OCI-LY1 (cell line): ENCODE results near the gene ZNF556.

ENCODE experiments used
- H2AFZ ChIP-seq: fragments of 200-600 bp; sonication (generic), shearing (Covaris generic); 2 replicates; pipeline ENCODE4 v1.6.0; 2014; ENCODE audit warnings: antibody characterized with exemption, mild to moderate bottlenecking, low read length
- H3F3A ChIP-seq: fragments of 200-600 bp; sonication (generic), shearing (Covaris generic); 2 replicates; pipeline ENCODE4 v1.6.0; 2014; ENCODE audit warnings: mild to moderate bottlenecking, antibody characterized with exemption, low read length, moderate library complexity; ENCODE audit not compliant: insufficient read depth
- H3K27ac ChIP-seq: fragments of 200-600 bp; sonication (generic); 2 replicates; pipeline ENCODE4 v1.5.1; 2014; ENCODE audit warnings: low read length, mixed run types, mild to moderate bottlenecking, low read depth; ENCODE audit not compliant: poor library complexity, severe bottlenecking
- H3K27me3 ChIP-seq: fragments of 200-600 bp; sonication (generic); 2 replicates; pipeline ENCODE4 v1.6.0; 2014; ENCODE audit warnings: antibody characterized with exemption, mild to moderate bottlenecking, low read length, moderate library complexity; ENCODE audit not compliant: insufficient read depth
- H3K36me3 ChIP-seq: fragments of 200-600 bp; sonication (generic); 2 replicates; pipeline ENCODE4 v1.6.1; 2014; ENCODE audit warnings: mild to moderate bottlenecking, antibody characterized with exemption, low read length, moderate library complexity, mixed read lengths; ENCODE audit not compliant: insufficient read depth
- H3K4me1 ChIP-seq: fragments of 200-600 bp; sonication (generic); 2 replicates; pipeline ENCODE4 v1.5.1; 2014; ENCODE audit warnings: mild to moderate bottlenecking, low read length, moderate library complexity; ENCODE audit not compliant: insufficient read depth, severe bottlenecking
- H3K4me2 ChIP-seq: fragments of 200-600 bp; sonication (generic), shearing (Covaris generic); 2 replicates; pipeline ENCODE4 v1.6.1; 2014; ENCODE audit warnings: low read length
- H3K4me3 ChIP-seq: fragments of 200-600 bp; sonication (generic); 2 replicates; pipeline ENCODE4 v1.5.1; 2014; ENCODE audit warnings: low read length, low read depth, mild to moderate bottlenecking, mixed read lengths; ENCODE audit not compliant: poor library complexity, severe bottlenecking
- H3K79me2 ChIP-seq: fragments of 200-600 bp; shearing (Covaris generic); 2 replicates; pipeline ENCODE4 v1.6.1; 2016; ENCODE audit warnings: mixed run types, low read length, mixed read lengths; ENCODE audit not compliant: insufficient read depth
- H3K9ac ChIP-seq: fragments of 200-600 bp; sonication (generic), shearing (Covaris generic); 2 replicates; pipeline ENCODE4 v1.6.1; 2014; ENCODE audit warnings: mild to moderate bottlenecking, low read length, mixed read lengths
- H3K9me2 ChIP-seq: fragments of 200-600 bp; sonication (generic), shearing (Covaris generic); 2 replicates; pipeline ENCODE4 v1.6.1; 2014; ENCODE audit warnings: low read depth, mild to moderate bottlenecking, low read length, mixed read lengths
- H3K9me3 ChIP-seq: fragments of 200-600 bp; shearing (Covaris generic); 2 replicates; pipeline ENCODE4 v1.6.1; 2014; ENCODE audit warnings: low read length, mixed read lengths
- H4K20me1 ChIP-seq: fragments of 200-600 bp; sonication (generic), shearing (Covaris generic); 2 replicates; pipeline ENCODE4 v1.6.0; 2016; ENCODE audit warnings: mild to moderate bottlenecking, low read length; ENCODE audit not compliant: insufficient read depth
- CTCF ChIP-seq: fragments of 200-600 bp; sonication (generic), shearing (Covaris generic); IDR thresholded peaks from 2 replicates; pipeline ENCODE4 v1.5.1; 2017; ENCODE audit warnings: mild to moderate bottlenecking, antibody characterized with exemption, low read length, moderate library complexity, mixed read lengths
- EZH2 ChIP-seq: fragments of 200-600 bp; sonication (generic), shearing (Covaris generic); IDR thresholded peaks from 2 replicates; pipeline ENCODE4 v1.8.0; 2017; ENCODE audit warnings: borderline replicate concordance, mixed run types, mild to moderate bottlenecking, antibody characterized with exemption, low read length, moderate library complexity, mixed read lengths

The ZNF556 gene

GRCh38 chr19:2853015-2853606, 14.0 kb upstream of the ZNF556 start:
- Histone ChIP-seq H3K9me2 (no peaks in the 10 kb centered on the region), H3K27ac (no peak overlapping the region), H2AFZ (no peak overlapping the region), H3F3A (no peaks in the 10 kb centered on the region), H3K79me2 (no peaks in the 10 kb centered on the region), H3K27me3 (no peaks in the 10 kb centered on the region), H4K20me1 (no peaks in the 10 kb centered on the region), H3K4me1 (no peaks in the 10 kb centered on the region), H3K4me3 (no peak overlapping the region), H3K4me2 (no peak overlapping the region), H3K9me3 (peaks cover 50% of the 10 kb centered on the region), H3K36me3 (peaks cover 27% of the 10 kb centered on the region), H3K9ac (no peak overlapping the region)
- TF ChIP-seq CTCF (no peak), EZH2 (no peak)

- Histone ChIP-seq H2AFZ (no peak overlapping the region), H3K27ac (no peak overlapping the region), H3K9me2 (no peaks in the 10 kb centered on the region), H3K36me3 (peaks cover 27% of the 10 kb centered on the region), H3K9me3 (peaks cover 45% of the 10 kb centered on the region), H3K79me2 (no peaks in the 10 kb centered on the region), H3K27me3 (no peaks in the 10 kb centered on the region), H3K4me1 (no peaks in the 10 kb centered on the region), H3F3A (no peaks in the 10 kb centered on the region), H3K9ac (no peak overlapping the region), H3K4me3 (no peak overlapping the region), H4K20me1 (no peaks in the 10 kb centered on the region), H3K4me2 (no peak overlapping the region)
- no peak for TF ChIP-seq EZH2
- no peak for TF ChIP-seq CTCF
Measured at GRCh38 chr19:2854849-2855248, 12.3 kb upstream of the ZNF556 start.

- Histone ChIP-seq H4K20me1 (no peaks in the 10 kb centered on the region), H3K27me3 (no peaks in the 10 kb centered on the region), H3K79me2 (no peaks in the 10 kb centered on the region), H3K4me1 (no peaks in the 10 kb centered on the region), H3K27ac (no peak overlapping the region), H3K9ac (no peak overlapping the region), H3K4me2 (no peak overlapping the region), H3K36me3 (peaks cover 22% of the 10 kb centered on the region), H3K9me2 (no peaks in the 10 kb centered on the region), H3K9me3 (peaks cover 35% of the 10 kb centered on the region), H3K4me3 (no peak overlapping the region), H2AFZ (no peak overlapping the region), H3F3A (no peaks in the 10 kb centered on the region)
- no peak for TF ChIP-seq EZH2
- no peak for TF ChIP-seq CTCF
Measured at GRCh38 chr19:2856457-2857050, 10.6 kb upstream of the ZNF556 start.
